Stomach (tissue), 4 donors: ENCODE data around the gene SNX30.

Experiments
- CTCF ChIP-seq, 7 experiments: fragments of 450-650 bp in 4 of 7; fragments of 200-600 bp in 3 of 7; sonication (generic) in 3 of 7; IDR thresholded peaks; one replicate each; pipeline ENCODE4 v1.5.1; 2016 to 2019; ENCODE audit warnings: antibody characterized with exemption in 7 of 7, control low read depth in 2 of 7, mild to moderate bottlenecking in 1 of 7
- EP300 ChIP-seq: sonication (generic); formaldehyde crosslinking; IDR thresholded peaks from one replicate; pipeline ENCODE4 v1.6.1; 2017; ENCODE audit warnings: antibody characterized with exemption
- POLR2AphosphoS5 ChIP-seq, 3 donors: sonication (generic); formaldehyde crosslinking; IDR thresholded peaks; one replicate each; pipeline ENCODE4 v1.6.1; 2016; ENCODE audit warnings: antibody characterized with exemption in 3 of 3

GRCh38 chr9:112712678-112713077 lies 37.9 kb upstream of the SNX30 start:
- no peak for TF ChIP-seq CTCF (IDR thresholded peaks at IDR 0.05)
- no peak for TF ChIP-seq POLR2AphosphoS5 (IDR thresholded peaks at IDR 0.05)
- TF ChIP-seq EP300: no peak
